PC-3 (cell line): ENCODE data around the gene TACR2. TPM values are rescaled to one million over a fixed set of nuclear protein-coding genes. Genes with fewer than 3 reads are reported as not detected.
A peak's percentile ranks its signal among the peaks of the same experiment; 100 is the strongest.

ENCODE experiments used
- ATAC-seq: fragments of 200-7000 bp; cut with Tn5 transposase; 2 replicates; pipeline ENCODE4 v1.9.1; 2020; ENCODE audit warnings: mild to moderate bottlenecking, moderate library complexity
- BruUV-seq: library from RNA; stranded (reverse); fragments of 400-500 nt; replicated peaks from 2 replicates; lab custom pipeline; 2021; lab: Mats Ljungman, UMichigan
- CTCF ChIA-PET: fragments of 300-600 bp; sonication (Branson Sonifier 250); formaldehyde crosslinking; loops from one replicate; lab custom pipeline; 2022; ENCODE audit warnings: antibody characterized with exemption; lab: Charles Lee
- POLR2A ChIA-PET: fragments of 300-600 bp; sonication (Branson Sonifier 250); formaldehyde crosslinking; loops from one replicate; lab custom pipeline; 2022; ENCODE audit warnings: antibody characterized with exemption; ENCODE audit not compliant: unreplicated experiment; lab: Charles Lee
- DNase-seq: peaks from one replicate; pipeline ENCODE4 v3.0.0-alpha.2; 2015
- H2AFZ ChIP-seq: fragments of 300-600 bp; sonication (generic); 2 replicates; pipeline ENCODE4 v1.6.0; 2016; ENCODE audit warnings: antibody characterized with exemption, low read length
- H3F3A ChIP-seq: fragments of 300-600 bp; sonication (generic); one replicate; pipeline ENCODE4 v1.6.0; 2017; ENCODE audit warnings: antibody characterized with exemption, low read length, control low read depth, mild to moderate bottlenecking; ENCODE audit not compliant: unreplicated experiment
- H3K27ac ChIP-seq: fragments of 300-600 bp; sonication (generic); 2 replicates; pipeline ENCODE4 v1.5.1; 2016; ENCODE audit warnings: mild to moderate bottlenecking, low read length
- H3K27me3 ChIP-seq: fragments of 300-600 bp; sonication (generic); 2 replicates; pipeline ENCODE4 v1.6.1; 2016; ENCODE audit warnings: low read length, mixed read lengths
- H3K36me3 ChIP-seq: fragments of 300-600 bp; sonication (generic); 2 replicates; pipeline ENCODE4 v1.6.1; 2016; ENCODE audit warnings: low read depth, mixed run types, low read length, mixed read lengths
- H3K4me1 ChIP-seq: fragments of 300-600 bp; sonication (generic); 2 replicates; pipeline ENCODE4 v1.5.1; 2016; ENCODE audit warnings: low read length; ENCODE audit not compliant: insufficient read depth
- H3K4me2 ChIP-seq: fragments of 300-600 bp; sonication (generic); 2 replicates; pipeline ENCODE4 v1.6.0; 2016; ENCODE audit warnings: low read length
- H3K4me3 ChIP-seq: fragments of 300-600 bp; sonication (generic); 2 replicates; pipeline ENCODE4 v1.5.1; 2016; ENCODE audit warnings: mild to moderate bottlenecking, low read length, mixed read lengths
- H3K79me2 ChIP-seq: fragments of 300-600 bp; sonication (generic); 2 replicates; pipeline ENCODE4 v1.6.1; 2017; ENCODE audit warnings: low read length, mixed read lengths
- H3K9ac ChIP-seq: fragments of 300-600 bp; sonication (generic); 2 replicates; pipeline ENCODE4 v1.6.0; 2016; ENCODE audit warnings: mild to moderate bottlenecking, low read length
- H3K9me2 ChIP-seq: fragments of 300-600 bp; sonication (generic); replicated peaks from 2 replicates; pipeline ENCODE4 v1.6.1; 2016; ENCODE audit warnings: mixed run types, low read length, mixed read lengths
- H3K9me3 ChIP-seq: fragments of 300-600 bp; sonication (generic); 2 replicates; pipeline ENCODE4 v1.6.1; 2016; ENCODE audit warnings: low read length, mixed read lengths
- H4K20me1 ChIP-seq: fragments of 300-600 bp; sonication (generic); 2 replicates; pipeline ENCODE4 v1.6.1; 2016; ENCODE audit warnings: low read length, mixed read lengths
- EZH2 ChIP-seq: fragments of 300-600 bp; sonication (generic); IDR thresholded peaks from one replicate; pipeline ENCODE4 v1.6.1; 2017; ENCODE audit warnings: antibody characterized with exemption, mild to moderate bottlenecking, low read length; ENCODE audit not compliant: unreplicated experiment
- EZH2phosphoT487 ChIP-seq: fragments of 300-600 bp; sonication (generic); IDR thresholded peaks from 2 replicates; pipeline ENCODE4 v1.6.1; 2018; ENCODE audit warnings: mild to moderate bottlenecking, antibody characterized with exemption, low read length, borderline replicate concordance
- intact Hi-C: fragments of 100-400 bp; cut with micrococcal nuclease; formaldehyde crosslinking; loops from 2 replicates; pipeline ENCODE4 v1.9.0; 2023
- total RNA-seq: library from RNA; depleted of rRNA; stranded (reverse); fragments of >200 nt; gene quantifications from 2 replicates; pipeline ENCODE4 v1.2.3, GENCODE V29; 2014
- TF ChIP-seq, protein P1 (sequence below): fragments of 300-600 bp; sonication (generic); conservative IDR thresholded peaks from 2 replicates; pipeline ENCODE4 v1.5.1; 2017; ENCODE audit warnings: antibody characterized with exemption, low read depth, mild to moderate bottlenecking, low read length

Gene TACR2
- total RNA-seq, 1 experiment from 2014 or later = 0.40 TPM

DNA sequence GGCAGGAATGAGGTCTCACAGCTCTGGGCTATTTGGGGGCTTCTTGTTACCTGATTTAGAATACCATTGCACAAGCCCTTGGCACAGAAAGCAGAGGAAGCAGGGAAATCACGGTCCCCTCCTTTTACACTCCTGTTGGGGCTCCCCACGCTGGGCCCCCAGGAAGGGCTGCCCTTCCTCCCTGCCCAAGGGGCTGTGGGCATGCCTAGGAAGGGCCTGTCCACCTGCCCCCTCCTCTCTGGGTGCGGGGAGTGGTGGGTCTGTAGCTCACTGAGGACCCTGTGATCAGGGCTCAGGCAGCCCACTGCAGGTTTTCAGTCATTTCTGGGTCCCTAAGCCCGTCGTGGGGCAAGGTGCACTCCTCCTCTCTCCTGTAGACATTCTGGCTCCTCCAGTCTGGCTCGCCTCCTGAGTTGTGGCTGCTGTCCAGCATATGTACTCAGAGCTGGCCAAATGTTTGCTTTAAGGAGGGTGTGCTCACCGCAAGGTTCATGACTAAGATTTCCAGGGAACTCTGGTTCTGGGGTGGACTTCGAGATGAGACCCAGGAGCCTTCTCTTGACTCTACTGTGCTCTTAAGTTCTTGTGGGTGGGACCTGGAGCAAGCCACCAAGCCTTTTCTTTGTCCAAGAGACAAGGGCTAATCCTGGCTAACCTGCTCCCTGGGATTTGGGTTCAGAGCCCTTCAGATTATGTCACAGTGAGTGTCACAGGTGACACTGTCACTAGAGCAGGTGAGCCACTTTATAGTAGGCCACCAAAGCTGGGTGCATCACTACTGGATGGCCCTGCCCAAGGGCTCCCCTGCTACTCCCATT is 56.0 kb downstream of the TACR2 start:
- peaks cover 5% of the 10 kb centered on the region for H3F3A ChIP-seq
- H3K4me3 ChIP-seq = peak overlapping the region; percentile 8
- ChIA-PET CTCF (interaction anchor here (0.7 to 1.1 kb wide), 2 partner anchors 22 to 129 kb away, joined by 3 to 5 read pairs; no protein-coding TSS in a partner anchor), POLR2A (interaction anchor here (0.6 kb wide), 1 partner anchor 41 kb away, joined by 9 read pairs; no protein-coding TSS in a partner anchor)
- H3K9me3 ChIP-seq = no peaks in the 10 kb centered on the region
- ATAC-seq (peak; percentile 89), DNase-seq (peak; percentile 100)
- peaks cover 44% of the 10 kb centered on the region for H3K4me1 ChIP-seq
- peak overlapping the region; percentile 77 for H3K4me2 ChIP-seq
- H2AFZ ChIP-seq = no peak overlapping the region
- no peak for TF ChIP-seq EZH2phosphoT487
- TF ChIP-seq, protein P1, sequence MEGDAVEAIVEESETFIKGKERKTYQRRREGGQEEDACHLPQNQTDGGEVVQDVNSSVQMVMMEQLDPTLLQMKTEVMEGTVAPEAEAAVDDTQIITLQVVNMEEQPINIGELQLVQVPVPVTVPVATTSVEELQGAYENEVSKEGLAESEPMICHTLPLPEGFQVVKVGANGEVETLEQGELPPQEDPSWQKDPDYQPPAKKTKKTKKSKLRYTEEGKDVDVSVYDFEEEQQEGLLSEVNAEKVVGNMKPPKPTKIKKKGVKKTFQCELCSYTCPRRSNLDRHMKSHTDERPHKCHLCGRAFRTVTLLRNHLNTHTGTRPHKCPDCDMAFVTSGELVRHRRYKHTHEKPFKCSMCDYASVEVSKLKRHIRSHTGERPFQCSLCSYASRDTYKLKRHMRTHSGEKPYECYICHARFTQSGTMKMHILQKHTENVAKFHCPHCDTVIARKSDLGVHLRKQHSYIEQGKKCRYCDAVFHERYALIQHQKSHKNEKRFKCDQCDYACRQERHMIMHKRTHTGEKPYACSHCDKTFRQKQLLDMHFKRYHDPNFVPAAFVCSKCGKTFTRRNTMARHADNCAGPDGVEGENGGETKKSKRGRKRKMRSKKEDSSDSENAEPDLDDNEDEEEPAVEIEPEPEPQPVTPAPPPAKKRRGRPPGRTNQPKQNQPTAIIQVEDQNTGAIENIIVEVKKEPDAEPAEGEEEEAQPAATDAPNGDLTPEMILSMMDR = no peak
- TF ChIP-seq EZH2 = no peak
- peak overlapping the region; percentile 91 for H3K27ac ChIP-seq
- H3K9me2 ChIP-seq = no peaks in the 10 kb centered on the region
- H3K27me3 ChIP-seq = no peaks in the 10 kb centered on the region
- peaks cover 8% of the 10 kb centered on the region; the same call in 1 of the 2 replicates for H3K36me3 ChIP-seq
- peak overlapping the region; percentile 15; the same call in 1 of the 2 replicates for H3K9ac ChIP-seq
- peaks cover 49% of the 10 kb centered on the region for H3K79me2 ChIP-seq
- intact Hi-C loops = loop anchor here (1.0 kb wide), 2 partner anchors 11 to 41 kb away; no protein-coding TSS in a partner anchor
- no peaks in the 10 kb centered on the region; the same call in 1 of the 2 replicates for H4K20me1 ChIP-seq
- no TSS peak for BruUV-seq

GRCh38 chr10:69359594-69359993 is 57.1 kb downstream of the TACR2 start:
- no peaks in the 10 kb centered on the region for H3K9me2 ChIP-seq
- peaks cover 44% of the 10 kb centered on the region for H3K4me1 ChIP-seq
- H4K20me1 ChIP-seq = no peaks in the 10 kb centered on the region; the same call in 1 of the 2 replicates
- H3F3A ChIP-seq = peaks cover 5% of the 10 kb centered on the region
- H3K4me3 ChIP-seq = no peak overlapping the region
- peaks cover 48% of the 10 kb centered on the region for H3K79me2 ChIP-seq
- no peaks in the 10 kb centered on the region for H3K27me3 ChIP-seq
- H2AFZ ChIP-seq = no peak overlapping the region
- H3K9me3 ChIP-seq = no peaks in the 10 kb centered on the region
- ChIA-PET POLR2A (no interaction called here), CTCF (no interaction called here)
- no peak for DNase-seq
- no TSS peak for BruUV-seq
- intact Hi-C loops = no loop called here
- H3K36me3 ChIP-seq = peaks cover 3% of the 10 kb centered on the region; the same call in 1 of the 2 replicates
- H3K27ac ChIP-seq = no peak overlapping the region
- H3K9ac ChIP-seq = no peak overlapping the region
- TF ChIP-seq, protein P1 = no peak
- TF ChIP-seq EZH2phosphoT487 (no peak), EZH2 (no peak)
- no peak for ATAC-seq
- no peak overlapping the region for H3K4me2 ChIP-seq

DNA sequence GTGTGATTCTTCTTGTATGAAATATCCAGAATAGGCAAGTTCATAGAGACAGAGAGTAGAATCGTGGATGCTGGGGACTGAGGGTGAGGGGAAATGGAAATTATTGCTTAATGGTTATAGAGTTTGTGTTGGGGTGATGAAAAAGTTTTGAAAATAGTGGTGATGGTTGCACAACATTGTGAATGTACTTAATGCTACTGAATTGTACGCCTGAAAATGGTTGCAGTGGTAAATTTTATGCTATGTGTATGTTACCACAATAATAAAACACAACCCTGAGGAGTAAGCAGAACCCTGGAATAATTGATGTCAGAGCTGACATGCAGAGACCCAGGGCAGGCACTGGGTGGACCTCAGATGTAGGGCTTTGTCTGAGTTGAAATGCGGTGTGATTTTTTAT is 57.6 kb downstream of the TACR2 start:
- no TSS peak for BruUV-seq
- no peak overlapping the region for H2AFZ ChIP-seq
- H3K9ac ChIP-seq = no peak overlapping the region
- intact Hi-C loops = no loop called here
- POLR2A ChIA-PET = no interaction called here
- H3K79me2 ChIP-seq = peaks cover 48% of the 10 kb centered on the region
- ATAC-seq = no peak
- no peak overlapping the region for H3K27ac ChIP-seq
- H3K27me3 ChIP-seq = no peaks in the 10 kb centered on the region
- H3K9me2 ChIP-seq = no peaks in the 10 kb centered on the region
- DNase-seq = no peak
- H3K4me3 ChIP-seq = no peak overlapping the region
- H3F3A ChIP-seq = peaks cover 5% of the 10 kb centered on the region
- H3K9me3 ChIP-seq = no peaks in the 10 kb centered on the region
- no peaks in the 10 kb centered on the region; the same call in 1 of the 2 replicates for H4K20me1 ChIP-seq
- H3K36me3 ChIP-seq = no peaks in the 10 kb centered on the region; the same call in 1 of the 2 replicates
- H3K4me1 ChIP-seq = peaks cover 44% of the 10 kb centered on the region
- CTCF ChIA-PET = no interaction called here
- TF ChIP-seq EZH2 (no peak), EZH2phosphoT487 (no peak)
- TF ChIP-seq, protein P1 = no peak
- no peak overlapping the region for H3K4me2 ChIP-seq
